ENCODE results near the gene CCAR1.
"Not testable (repeated sequence)": the region's sequence is repeated elsewhere in the genome, so short reads cannot be mapped to it uniquely, and the experiment has no call there.

Gene CCAR1

GRCh38 chr10:68767407-68767806, 46.4 kb downstream of the CCAR1 start:
- DNase-seq = not testable (repeated sequence)

- DNase-seq = no peak
These were observed 60.9 kb downstream of the CCAR1 start for GRCh38 chr10:68781613-68782574.

GRCh38 chr10:68784476-68784875, 63.4 kb downstream of the CCAR1 start:
- DNase-seq = no peak

GRCh38 chr10:68787813-68788212, 66.8 kb downstream of the CCAR1 start:
- no peak for DNase-seq

- no peak for DNase-seq
These were observed 69.4 kb downstream of the CCAR1 start for GRCh38 chr10:68790476-68790875.

- no peak for DNase-seq
These were observed 71.1 kb downstream of the CCAR1 start for GRCh38 chr10:68792115-68792514.

GRCh38 chr10:68795886-68796532, 75.0 kb downstream of the CCAR1 start:
- DNase-seq = no peak

GRCh38 chr10:68796605-68797004, 75.6 kb downstream of the CCAR1 start:
- no peak for DNase-seq

GRCh38 chr10:68800211-68800610, 79.2 kb downstream of the CCAR1 start:
- no peak for DNase-seq

GRCh38 chr10:68804692-68805091, 83.7 kb downstream of the CCAR1 start:
- no peak for DNase-seq

- not testable (repeated sequence) for DNase-seq
These were observed 89.8 kb downstream of the CCAR1 start for GRCh38 chr10:68810830-68811229.

- no peak for DNase-seq
These were observed 90.4 kb downstream of the CCAR1 start for GRCh38 chr10:68811314-68812009.

GRCh38 chr10:68812420-68812819, 91.4 kb downstream of the CCAR1 start:
- DNase-seq = no peak

GRCh38 chr10:68813559-68813958, 92.5 kb downstream of the CCAR1 start:
- no peak for DNase-seq

- DNase-seq = no peak
These were observed 95.9 kb downstream of the CCAR1 start for GRCh38 chr10:68816796-68817412.

- DNase-seq = not testable (repeated sequence)
These were observed 99.3 kb downstream of the CCAR1 start for GRCh38 chr10:68820359-68820758.

- DNase-seq = not testable (repeated sequence)
These were observed 101.6 kb downstream of the CCAR1 start for GRCh38 chr10:68822626-68823025.

- DNase-seq = peak; percentile 50
These were observed 105.9 kb downstream of the CCAR1 start, which contains the start of gene STOX1 for GRCh38 chr10:68826764-68827591. Gene STOX1 (plus strand): TSS chr10:68827531. CDS start chr10:68827624, 93 bp downstream.

- not testable (repeated sequence) for DNase-seq
These were observed 106.5 kb downstream of the CCAR1 start for GRCh38 chr10:68827592-68827959.

GRCh38 chr10:68828083-68828601, 107.1 kb downstream of the CCAR1 start:
- not testable (repeated sequence) for DNase-seq

GRCh38 chr10:68828833-68829232, 107.8 kb downstream of the CCAR1 start:
- DNase-seq = no peak

GRCh38 chr10:68829521-68829920, 108.5 kb downstream of the CCAR1 start:
- no peak for DNase-seq

Measured in GDM1 (cell line).